ENCODE data around the gene TRPV3. TPM values are rescaled to one million over a fixed set of nuclear protein-coding genes. Genes with fewer than 3 reads are reported as not detected.
"Not testable (repeated sequence)": the region's sequence is repeated elsewhere in the genome, so short reads cannot be mapped to it uniquely, and the experiment has no call there.

Gene TRPV3
- total RNA-seq, 1 experiment from 2014 or later: 1.4 TPM

GRCh38 chr17:3573246-3574100, 15.9 kb upstream of the TRPV3 start:
- no peak for DNase-seq (ENCODE audit: low read depth)

- no peak for DNase-seq (ENCODE audit: low read depth)
Observed at GRCh38 chr17:3572231-3572630, 14.6 kb upstream of the TRPV3 start.

DNA sequence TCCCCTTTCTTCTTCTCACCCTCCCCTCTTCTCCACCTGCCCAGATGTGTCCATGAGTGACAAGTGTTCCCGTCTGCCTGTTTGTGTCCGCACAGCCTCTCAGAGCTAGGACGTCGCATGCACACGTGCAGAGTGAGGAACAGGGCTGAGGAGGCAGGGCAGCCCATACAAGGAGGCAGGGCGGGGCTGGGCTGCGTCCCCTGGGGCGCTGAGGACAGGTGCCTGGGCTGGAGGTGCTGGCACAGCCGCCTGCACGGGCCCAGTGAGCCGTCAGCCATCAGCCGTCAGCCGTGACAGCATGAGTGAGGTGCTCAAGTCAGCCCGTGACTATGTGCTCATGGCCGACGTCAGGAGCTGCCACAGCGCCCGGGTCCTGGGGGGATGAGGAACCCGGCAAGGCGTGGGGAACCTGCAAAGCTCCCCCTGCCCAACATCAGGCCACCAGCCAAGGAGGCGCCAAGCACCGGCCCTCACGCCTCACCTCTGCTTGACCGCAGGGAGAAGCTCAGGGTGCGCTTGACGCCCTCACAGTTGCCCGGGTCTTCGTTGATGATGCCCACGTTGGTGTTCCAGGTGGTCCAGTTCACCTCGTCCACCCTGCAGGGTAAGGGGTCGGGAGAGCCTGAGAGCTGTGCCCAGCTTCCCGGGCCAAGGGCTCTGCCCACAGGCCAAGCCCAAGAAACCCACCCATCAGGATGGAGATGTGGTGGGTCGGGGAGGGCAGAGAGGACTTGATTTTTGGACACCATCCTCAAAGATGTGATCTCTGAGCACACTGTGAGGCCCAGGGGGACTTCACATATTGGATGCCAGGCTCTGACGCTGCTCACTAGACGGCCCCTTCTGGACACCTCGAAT, 13.7 kb upstream of the TRPV3 start:
- DNase-seq (ENCODE audit: low read depth): no peak

DNA sequence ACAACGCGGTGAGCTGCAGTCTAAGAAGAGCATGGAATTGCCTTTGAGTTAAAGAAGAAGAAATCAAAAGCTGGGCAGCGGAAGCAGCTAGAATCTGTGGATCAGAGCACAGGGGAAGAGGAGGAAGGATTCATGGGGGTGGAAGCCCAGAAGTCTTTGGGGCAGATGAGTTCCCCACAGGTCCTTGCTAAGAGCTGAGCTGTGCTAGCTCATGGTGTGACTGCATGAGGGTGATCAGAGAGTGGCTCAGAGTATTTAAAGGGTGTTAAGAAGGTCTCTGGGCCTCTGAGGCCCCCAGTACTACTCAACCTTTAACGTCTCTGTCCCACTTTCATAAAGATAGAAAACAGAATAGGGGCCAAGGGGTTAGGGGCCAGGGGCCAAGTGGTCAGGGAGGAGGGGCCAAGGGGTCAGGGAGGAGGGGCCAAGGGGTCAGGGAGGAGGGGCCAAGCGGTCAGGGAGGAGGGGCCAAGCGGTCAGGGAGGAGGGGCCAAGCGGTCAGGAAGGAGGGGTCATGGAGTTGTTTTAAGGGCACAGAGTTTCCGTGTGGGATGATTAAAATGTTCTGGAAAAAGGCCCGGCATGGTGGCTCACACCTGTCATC, 12.0 kb upstream of the TRPV3 start:
- DNase-seq (ENCODE audit: low read depth): no peak

DNA sequence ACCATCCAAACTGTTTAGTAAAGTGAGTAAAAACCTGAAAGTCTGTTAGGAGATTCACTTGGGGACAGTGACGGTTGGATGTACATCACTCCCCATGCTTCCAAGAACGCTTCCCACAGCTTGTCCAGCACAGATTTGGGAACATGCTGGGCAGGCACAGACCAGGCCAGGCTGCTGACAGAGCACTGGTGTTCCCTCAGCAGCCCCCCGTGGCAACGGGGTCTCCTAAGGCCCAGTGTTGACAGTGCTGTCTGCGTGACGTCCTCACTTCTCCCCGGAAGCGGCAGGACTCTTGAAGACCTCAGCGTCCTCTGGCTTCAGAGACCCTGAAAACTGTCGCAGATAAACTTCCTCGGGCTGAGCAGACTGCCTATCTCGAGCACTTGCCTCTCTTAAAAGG, 8.9 kb upstream of the TRPV3 start:
- DNase-seq (ENCODE audit: low read depth): no peak

DNA sequence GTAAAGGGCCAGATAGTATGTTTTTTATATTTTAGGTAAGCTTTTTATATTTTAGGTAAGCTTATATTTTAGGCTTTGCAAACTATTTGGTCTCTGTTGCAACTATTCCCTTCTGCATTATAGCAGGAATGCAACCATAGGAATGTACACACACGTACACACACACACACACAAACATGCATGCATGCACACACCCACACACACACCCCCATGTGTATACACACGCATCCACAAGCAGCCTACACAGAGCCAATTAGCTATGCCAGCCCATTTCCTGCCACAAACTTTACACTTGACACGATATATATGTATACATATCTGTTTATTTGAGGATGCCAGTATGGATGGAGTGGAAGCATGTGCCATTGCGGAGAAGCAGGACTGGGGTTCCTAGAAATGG, 7.5 kb upstream of the TRPV3 start:
- no peak for DNase-seq (ENCODE audit: low read depth)

DNA sequence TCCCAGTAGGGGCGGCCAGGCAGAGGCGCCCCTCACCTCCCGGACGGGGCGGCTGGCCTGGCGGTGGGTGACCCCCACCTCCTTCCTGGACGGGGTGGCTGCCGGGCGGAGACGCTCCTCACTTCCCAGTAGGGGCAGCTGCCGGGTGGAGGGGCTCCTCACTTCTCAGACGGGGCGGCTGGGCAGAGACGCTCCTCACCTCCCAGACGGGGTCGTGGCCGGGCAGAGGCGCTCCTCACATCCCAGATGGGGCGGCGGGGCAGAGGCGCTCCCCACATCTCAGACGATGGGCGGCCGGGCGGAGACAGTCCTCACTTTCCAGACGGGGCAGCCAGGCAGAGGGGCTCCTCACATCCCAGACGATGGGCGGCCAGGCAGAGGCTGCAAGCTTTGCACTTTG, 6.6 kb upstream of the TRPV3 start:
- not testable (repeated sequence) for DNase-seq (ENCODE audit: low read depth)

DNA sequence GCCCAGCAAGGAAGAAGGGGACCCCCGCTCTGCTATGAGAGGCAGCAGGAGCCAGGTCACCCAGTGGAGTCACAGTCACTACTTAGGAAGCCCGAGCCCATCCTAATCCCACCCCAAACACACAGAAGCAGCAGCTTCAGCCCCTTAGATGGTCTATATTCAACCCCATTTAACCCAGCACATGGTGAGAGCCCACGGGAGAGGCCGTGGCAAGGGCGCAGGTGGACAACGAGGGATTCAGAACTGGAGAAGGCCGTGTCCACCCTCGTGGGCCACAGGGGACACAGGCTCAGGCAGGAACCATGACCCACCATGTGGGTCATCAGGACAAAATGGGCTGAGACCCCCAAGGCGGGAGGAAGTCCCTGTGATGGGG, 1.6 kb upstream of the TRPV3 start:
- no peak for DNase-seq (ENCODE audit: low read depth)

DNA sequence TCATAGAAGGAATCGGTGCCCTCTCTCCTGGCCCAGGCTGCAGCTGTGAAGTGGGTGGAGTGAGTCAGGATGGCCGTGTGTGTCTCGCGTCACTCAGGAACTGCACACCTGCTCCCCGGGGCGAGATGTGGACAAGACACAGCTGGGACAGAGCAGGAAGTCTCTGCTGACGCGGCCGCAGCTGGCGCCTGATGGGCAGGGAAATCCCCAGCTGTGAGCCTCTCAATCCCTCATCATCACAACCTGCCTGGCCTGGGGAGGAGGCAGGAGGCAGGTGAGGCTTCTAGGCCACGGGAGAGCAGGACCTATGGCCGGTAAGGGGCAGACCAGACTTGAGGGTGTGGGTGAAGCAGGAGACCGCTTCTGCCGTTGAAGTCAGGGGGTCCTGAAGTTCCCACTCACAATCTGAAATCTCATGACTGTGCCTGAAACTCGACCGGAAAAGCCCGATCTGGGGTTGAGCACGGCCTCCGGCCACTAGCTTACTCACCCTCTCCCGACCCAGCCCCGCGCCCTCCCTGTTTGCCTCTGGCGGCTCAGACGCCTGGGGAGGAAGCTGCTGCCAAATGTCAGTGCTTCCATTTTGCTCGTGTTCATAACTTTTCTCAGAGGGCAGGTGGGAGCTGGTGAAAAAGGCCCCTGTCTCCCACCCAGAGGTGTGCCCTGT, 1.1 kb upstream of the TRPV3 start:
- peak; percentile 68 for DNase-seq (ENCODE audit: low read depth)

GRCh38 chr17:3556916-3557767, 470 bp downstream of the TRPV3 start:
- DNase-seq (ENCODE audit: low read depth): peak; percentile 21

- no peak for DNase-seq (ENCODE audit: low read depth)
Observed at GRCh38 chr17:3556239-3556915, 1.2 kb downstream of the TRPV3 start.

- no peak for DNase-seq (ENCODE audit: low read depth)
Observed at GRCh38 chr17:3555189-3555796, 2.3 kb downstream of the TRPV3 start.

DNA sequence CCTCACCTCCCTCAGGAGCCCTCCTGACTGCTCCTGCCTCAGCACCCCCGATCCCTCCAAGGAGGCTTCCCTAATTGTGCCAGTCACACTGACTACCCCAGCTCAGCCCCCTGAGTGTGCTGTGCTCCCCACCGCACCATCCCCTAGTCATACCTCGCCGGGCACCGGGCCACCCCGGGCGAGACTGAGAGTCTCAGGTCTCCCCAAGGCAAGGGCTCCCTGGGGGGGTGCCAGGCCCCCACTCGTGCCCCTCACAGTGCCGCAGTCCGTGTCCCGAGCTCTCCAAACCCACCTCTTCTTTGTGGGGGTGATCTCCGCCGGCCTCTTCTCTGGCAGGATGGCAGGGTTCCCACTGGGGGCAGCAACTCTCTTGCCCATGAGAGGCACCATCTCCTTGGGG, 3.2 kb downstream of the TRPV3 start:
- DNase-seq (ENCODE audit: low read depth): no peak

DNA sequence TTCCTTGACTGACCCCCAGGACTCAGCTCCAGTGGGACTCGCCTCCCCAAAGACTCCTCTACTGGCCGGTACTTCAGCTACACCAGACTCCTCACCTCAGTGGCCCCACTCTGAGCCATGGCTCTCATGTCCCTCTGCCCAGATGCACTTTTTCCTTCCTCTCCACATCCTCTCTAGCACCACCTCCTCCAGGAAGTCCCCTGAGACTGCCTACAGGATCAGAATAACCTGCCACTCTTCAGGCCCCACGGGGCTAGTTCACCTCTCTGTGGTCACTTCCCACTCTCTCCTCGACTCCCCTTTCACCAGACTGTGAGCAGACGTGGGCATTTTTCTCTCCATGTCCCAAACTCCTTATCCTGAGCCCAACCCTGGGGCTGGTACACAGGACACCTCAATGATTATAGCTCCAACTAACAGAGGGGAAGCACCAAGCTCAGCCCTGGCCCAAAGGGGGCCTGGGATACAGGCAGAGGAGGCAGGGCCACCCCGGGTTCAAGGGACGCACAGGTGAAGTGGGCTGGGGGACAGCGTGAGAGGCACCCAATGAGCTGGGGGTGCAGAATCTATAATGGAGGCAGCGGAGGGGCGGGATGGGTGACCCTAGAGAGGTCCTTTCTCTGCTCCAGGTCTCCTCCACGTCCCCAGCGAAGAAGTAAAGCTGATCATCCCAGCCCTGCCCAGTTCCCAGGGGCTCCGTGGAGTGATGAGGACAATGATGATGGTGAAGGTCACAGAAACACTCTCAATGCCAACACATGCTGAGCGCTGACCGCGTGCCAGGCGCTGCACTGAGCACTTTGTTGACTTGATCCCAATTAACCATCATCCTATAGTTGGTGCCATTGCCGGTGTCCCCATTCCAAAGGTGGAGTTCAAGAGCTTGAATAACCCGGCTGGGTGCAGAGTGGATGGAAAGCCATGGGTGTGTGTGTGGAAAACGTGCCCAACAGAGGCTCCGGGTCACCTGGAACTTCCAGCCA, 3.9 kb downstream of the TRPV3 start:
- no peak for DNase-seq (ENCODE audit: low read depth)

DNA sequence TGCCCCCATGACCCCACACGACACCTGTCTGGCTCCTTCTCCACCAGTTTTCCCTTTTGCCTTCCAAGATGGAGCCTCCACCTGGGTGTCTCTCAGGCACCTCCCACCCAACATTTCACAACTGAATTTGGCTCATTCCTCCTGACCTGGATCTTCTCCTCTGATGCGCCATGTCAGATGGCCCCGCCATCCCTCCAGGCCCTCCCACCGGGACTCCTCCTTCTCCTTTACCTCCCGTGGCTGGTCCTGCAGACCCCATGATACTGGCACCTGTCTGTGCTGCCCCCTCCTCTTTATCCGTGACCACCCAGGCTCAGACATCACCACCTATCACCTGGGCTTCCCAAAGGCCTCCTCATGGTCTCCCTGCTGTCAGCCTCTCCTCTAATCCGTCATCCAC, 4.7 kb downstream of the TRPV3 start:
- no peak for DNase-seq (ENCODE audit: low read depth)

- DNase-seq (ENCODE audit: low read depth): no peak
Observed at GRCh38 chr17:3551189-3551588, 6.4 kb downstream of the TRPV3 start.

DNA sequence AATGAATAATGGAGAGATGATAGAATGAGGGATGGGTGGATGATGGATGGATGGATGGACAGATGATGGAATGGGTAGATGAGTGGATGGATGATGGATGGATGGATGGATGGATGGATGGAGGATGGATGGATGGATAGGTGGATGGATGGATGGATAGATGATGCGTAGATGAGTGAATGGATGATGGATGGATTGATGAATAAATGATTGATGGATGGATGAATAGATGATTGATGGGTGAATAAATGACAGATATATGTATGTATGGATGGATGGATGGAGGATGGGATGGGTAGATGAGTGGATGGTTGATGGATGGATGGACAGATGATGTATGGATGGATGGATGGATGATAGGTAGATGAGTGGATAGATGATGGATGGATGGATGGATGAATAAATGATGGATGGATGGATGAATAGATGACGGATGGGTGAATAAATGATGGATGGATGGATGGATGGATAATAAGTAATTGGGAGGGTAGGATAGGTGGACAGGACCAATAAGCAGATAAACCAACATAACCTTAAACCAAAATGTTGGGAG, 7.9 kb downstream of the TRPV3 start:
- no peak for DNase-seq (ENCODE audit: low read depth)

GRCh38 chr17:3547628-3548027, 10.0 kb downstream of the TRPV3 start:
- DNase-seq (ENCODE audit: low read depth): no peak

- no peak for DNase-seq (ENCODE audit: low read depth)
Observed at GRCh38 chr17:3546997-3547396, 10.6 kb downstream of the TRPV3 start.
